Fibroblast of gingiva (primary cell): ENCODE data around the gene CSNK2A1.

ENCODE experiments used
- DNase-seq: peaks from one replicate; pipeline ENCODE4 v3.0.0-alpha.2; 2011; ENCODE audit warnings: low read depth

Gene CSNK2A1

GRCh38 chr20:564192-564591 is 20.6 kb upstream of the CSNK2A1 start:
- no peak for DNase-seq

DNA sequence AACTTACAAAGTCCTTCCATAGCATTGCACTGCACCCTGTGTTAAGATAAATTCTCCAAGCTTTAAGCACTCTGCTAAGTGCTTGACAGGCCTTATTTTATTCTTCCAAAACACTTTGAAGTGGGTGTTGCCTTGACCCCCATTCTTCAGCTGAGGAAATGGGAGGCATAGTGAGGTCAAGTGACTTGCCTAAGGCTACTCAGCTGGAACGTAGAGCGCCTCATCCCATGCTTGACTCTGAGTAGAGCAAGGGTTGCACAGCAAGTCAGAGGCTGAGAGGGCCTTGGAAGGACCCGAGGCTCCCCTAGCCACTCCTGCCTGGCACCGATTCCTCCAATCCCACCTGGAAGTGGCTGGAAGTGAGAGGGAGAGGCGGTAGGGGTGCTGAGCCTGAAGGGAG is 19.6 kb upstream of the CSNK2A1 start:
- DNase-seq = no peak

- no peak for DNase-seq
These were observed 18.8 kb upstream of the CSNK2A1 start for GRCh38 chr20:562232-562897.

- DNase-seq = peak; percentile 45
These were observed 18.0 kb upstream of the CSNK2A1 start for GRCh38 chr20:561437-562231.

- DNase-seq = no peak
These were observed 17.1 kb upstream of the CSNK2A1 start for GRCh38 chr20:560680-561079.

GRCh38 chr20:558117-558516 is 14.5 kb upstream of the CSNK2A1 start:
- DNase-seq = no peak

GRCh38 chr20:556984-557383 is 13.4 kb upstream of the CSNK2A1 start:
- no peak for DNase-seq

DNA sequence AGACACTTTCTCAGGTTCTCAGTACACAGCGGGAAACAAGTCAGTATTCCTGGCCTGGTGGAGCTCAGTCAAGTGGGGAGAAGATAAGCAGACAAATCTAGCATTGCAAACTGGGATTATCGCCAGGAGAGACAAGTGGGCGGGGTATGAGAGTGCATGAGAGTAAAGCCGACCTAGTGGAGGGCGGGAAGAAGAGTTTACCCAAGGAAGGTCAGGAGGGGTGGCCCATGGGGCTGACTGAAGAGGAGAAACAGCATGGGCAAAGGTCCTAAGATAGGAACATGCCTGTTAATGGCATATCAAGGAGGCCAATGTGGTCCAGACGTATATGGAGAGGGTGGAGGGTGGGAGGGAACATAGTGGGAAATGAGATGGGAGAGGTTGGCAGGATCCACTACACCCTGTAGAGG is 12.4 kb upstream of the CSNK2A1 start:
- no peak for DNase-seq

GRCh38 chr20:550611-551010 is 7.0 kb upstream of the CSNK2A1 start:
- DNase-seq = no peak

DNA sequence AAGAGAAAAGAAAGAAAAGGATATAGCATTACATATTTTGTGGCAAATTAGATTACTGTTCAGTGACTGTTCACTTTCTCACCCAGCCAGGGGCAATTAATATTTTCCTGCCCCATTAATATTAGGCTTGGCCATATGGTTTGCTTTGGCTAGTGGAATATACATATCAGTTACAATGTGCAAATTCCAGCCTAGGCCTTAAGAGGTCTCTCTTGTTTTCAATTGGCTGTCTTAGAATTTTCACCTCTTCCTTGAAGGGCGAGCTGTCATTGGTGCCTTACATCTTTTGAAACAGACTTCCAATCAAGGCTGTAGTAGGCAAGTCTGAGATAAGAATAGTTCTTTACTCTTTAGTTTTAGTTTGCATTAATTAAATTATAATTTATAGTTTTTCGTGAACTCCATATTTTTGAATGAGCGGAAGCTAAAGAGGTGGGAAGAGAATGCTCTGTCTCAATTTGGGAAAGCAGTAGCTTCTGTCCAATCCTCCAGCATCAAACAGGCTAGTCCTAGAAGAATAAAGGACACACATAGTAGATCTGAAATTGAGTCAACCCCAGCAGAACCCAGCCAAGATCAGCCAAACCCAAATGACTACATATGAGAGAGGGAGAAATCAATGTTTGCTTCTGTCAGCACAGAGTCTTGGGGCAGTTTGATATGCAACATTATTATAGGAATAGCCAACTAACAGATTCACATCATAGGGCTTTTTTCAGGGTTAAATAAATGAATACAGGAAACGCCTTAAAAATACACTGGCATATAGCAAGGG is 6.3 kb upstream of the CSNK2A1 start:
- DNase-seq = no peak

DNA sequence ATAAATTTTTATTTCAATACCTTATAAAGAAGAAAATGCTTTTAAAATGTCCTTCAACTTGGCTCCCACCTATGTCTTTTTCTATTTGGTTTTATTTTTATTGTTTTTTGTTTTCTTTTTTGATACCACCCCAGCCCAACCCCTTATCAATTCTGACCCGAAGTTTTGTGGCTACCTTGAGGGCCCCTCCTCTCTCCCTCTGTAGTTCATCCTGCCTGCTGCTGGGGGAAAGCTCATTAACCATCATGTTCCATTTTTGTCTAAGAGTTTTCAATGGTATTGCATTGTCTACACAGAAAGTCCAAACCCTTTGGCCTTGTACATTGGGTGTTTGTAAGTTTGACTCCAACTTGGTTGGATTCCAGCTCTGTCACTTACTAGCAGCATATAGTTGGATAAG is 5.3 kb upstream of the CSNK2A1 start:
- no peak for DNase-seq

- no peak for DNase-seq
These were observed 3.8 kb upstream of the CSNK2A1 start for GRCh38 chr20:547394-547793.

DNA sequence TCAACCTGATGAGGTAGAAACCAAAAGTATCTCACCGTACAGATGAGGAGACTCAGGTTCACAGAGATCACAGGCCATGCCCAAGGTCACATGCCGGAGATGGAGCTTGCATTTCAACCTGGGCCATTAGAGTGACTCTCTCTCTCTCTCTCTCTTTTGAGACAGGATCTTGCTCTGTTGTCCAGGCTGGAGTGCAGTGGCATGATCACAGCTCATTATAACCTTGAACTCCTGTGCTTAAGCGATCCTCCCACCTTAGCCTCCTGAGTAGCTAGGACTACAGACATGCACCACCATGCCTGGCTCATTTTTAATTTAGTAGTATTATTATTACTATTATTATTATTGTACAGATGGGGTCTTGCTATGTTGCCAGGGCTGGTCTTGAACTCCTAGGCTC is 2.8 kb upstream of the CSNK2A1 start:
- no peak for DNase-seq

- no peak for DNase-seq
These were observed 649 bp upstream of the CSNK2A1 start for GRCh38 chr20:544153-544725.

DNA sequence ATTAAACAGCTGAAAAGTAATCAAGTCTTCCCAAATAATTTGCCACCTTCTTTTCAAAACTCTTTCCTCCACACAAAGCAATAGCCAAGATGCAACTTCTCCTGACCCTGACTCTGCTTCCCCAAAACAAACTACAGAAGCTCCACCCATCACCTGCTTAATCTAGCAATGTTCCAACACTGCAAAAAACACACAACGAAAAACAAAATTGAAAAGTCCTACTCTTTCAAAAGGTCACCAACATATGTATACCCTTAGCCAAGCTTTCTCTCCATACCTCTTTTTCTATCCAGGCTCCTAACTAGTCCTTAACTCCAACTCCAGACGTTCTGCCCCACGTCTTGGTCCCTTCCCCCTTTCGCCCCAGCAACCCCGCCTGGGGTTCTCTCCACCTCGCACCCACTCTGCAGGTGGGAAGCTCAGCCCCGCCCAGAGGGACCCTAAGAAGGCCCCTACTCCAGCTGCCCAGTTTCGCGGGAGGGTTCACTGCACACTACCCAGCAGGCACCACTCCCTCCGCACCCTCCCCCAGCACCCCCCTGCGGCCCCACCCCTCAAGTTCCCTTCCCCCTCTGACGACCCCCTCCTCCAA is 717 bp downstream of the CSNK2A1 start:
- DNase-seq = no peak

GRCh38 chr20:540391-541201 is 3.0 kb downstream of the CSNK2A1 start:
- DNase-seq = no peak

DNA sequence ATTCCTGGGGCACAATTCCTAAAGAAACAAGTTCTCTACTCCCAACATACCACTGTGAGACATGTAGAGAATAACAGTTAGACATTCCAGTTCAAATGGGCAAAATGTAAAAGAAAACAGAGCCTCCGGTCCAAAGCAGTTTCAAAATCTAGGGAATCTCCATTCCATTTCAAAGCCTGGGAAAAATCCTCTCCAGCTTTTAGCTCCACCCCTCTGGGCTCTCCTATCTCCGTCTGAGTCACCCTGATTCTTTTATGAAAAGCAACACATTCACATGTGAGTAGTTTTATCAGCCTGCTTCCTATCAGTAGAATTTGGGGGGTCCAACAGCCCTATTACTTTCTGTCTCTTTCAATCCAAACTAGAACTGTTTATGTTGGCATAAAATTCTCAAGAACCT is 3.7 kb downstream of the CSNK2A1 start:
- DNase-seq = peak; percentile 42

- no peak for DNase-seq
These were observed 4.4 kb downstream of the CSNK2A1 start for GRCh38 chr20:539191-539590.

DNA sequence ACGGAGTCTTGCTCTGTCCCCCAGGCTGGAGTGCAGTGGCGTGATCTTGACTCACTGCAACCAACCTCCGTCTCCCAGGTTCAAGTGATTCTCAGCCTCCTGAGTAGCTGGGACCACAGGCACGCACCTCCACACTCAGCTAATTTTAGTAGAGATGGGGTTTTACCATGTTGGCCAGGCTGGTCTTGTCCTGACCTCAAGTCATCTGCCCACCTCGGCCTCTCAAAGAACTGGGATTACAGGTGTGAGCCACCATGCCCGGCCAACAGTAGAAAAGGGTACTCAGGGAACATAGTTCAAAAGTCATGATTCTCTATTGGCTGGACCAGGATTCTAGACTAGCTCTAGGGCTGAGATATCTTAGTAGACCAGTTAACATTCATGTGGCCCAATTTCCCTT is 5.6 kb downstream of the CSNK2A1 start:
- DNase-seq = no peak

GRCh38 chr20:536426-537010 is 7.1 kb downstream of the CSNK2A1 start:
- no peak for DNase-seq

GRCh38 chr20:535958-536357 is 7.6 kb downstream of the CSNK2A1 start:
- no peak for DNase-seq
